NCI-H1694 (cell line): ENCODE measurements around the gene STEAP3.
A peak's percentile ranks its signal among the peaks of the same experiment; 100 is the strongest.

Source experiments
- DNase-seq: peaks from one replicate; lab custom pipeline; 2025; lab: John Stamatoyannopoulos, UW

STEAP3 gene

GRCh38 chr2:119198240-119198840, 25.3 kb upstream of the STEAP3 start:
- DNase-seq = no peak

- no peak for DNase-seq
Observed at GRCh38 chr2:119201815-119202214, 21.8 kb upstream of the STEAP3 start.

- no peak for DNase-seq
Observed at GRCh38 chr2:119202610-119203310, 20.9 kb upstream of the STEAP3 start.

GRCh38 chr2:119204525-119204924, 19.1 kb upstream of the STEAP3 start:
- no peak for DNase-seq

GRCh38 chr2:119205001-119205706, 18.5 kb upstream of the STEAP3 start:
- no peak for DNase-seq

- no peak for DNase-seq
Observed at GRCh38 chr2:119206201-119206600, 17.4 kb upstream of the STEAP3 start.

- no peak for DNase-seq
Observed at GRCh38 chr2:119207447-119207846, 16.2 kb upstream of the STEAP3 start.

- DNase-seq = no peak
Observed at GRCh38 chr2:119208791-119209203, 14.8 kb upstream of the STEAP3 start.

- DNase-seq = no peak
Observed at GRCh38 chr2:119212139-119212800, 11.4 kb upstream of the STEAP3 start.

- DNase-seq = no peak
Observed at GRCh38 chr2:119214453-119215037, 9.1 kb upstream of the STEAP3 start.

- DNase-seq = no peak
Observed at GRCh38 chr2:119216994-119217393, 6.6 kb upstream of the STEAP3 start.

GRCh38 chr2:119218478-119219064, 5.1 kb upstream of the STEAP3 start:
- peak; percentile 84 for DNase-seq

GRCh38 chr2:119219873-119220272, 3.8 kb upstream of the STEAP3 start:
- no peak for DNase-seq

GRCh38 chr2:119220720-119221301, 2.8 kb upstream of the STEAP3 start:
- no peak for DNase-seq

- DNase-seq = no peak
Observed at GRCh38 chr2:119221609-119222008, 2.0 kb upstream of the STEAP3 start.

- no peak for DNase-seq
Observed at GRCh38 chr2:119222213-119222612, 1.4 kb upstream of the STEAP3 start.

- no peak for DNase-seq
Observed at GRCh38 chr2:119222863-119223520, 642 bp upstream of the STEAP3 start.

GRCh38 chr2:119224391-119225104, 914 bp downstream of the STEAP3 start:
- DNase-seq = no peak

GRCh38 chr2:119225105-119225865, 1.7 kb downstream of the STEAP3 start:
- DNase-seq = no peak

GRCh38 chr2:119225926-119226325, 2.3 kb downstream of the STEAP3 start:
- DNase-seq = no peak
